Adipose tissue (tissue), 3 donors: ENCODE measurements around the gene CACNB1. TPM values are rescaled to one million over a fixed set of nuclear protein-coding genes. Genes with fewer than 3 reads are reported as not detected.

Source experiments
- H3K27ac ChIP-seq: one replicate; pipeline ENCODE4 v1.5.1; 2013; ENCODE audit warnings: low read depth, low read length
- WGBS, 3 donors: extraction: QIAGEN DNeasy Blood & Tissue Kit; methylation state at CpG; one replicate each; pipeline ENCODE4 v1.1.7; 2013; 5-methylcytosine and 5-hydroxymethylcytosine counted together
- polyA plus RNA-seq, 3 donors: library from polyadenylated mRNA; stranded (reverse); fragments of 200-250 nt; gene quantifications; one replicate each; pipeline ENCODE4 v1.2.3, GENCODE V29; 2013
- donor health status: healthy with polysubstance abuse.
- donor health status: Bipolar disorder and iron deficiency.
- donor health status: healthy.

Gene CACNB1
- polyA plus RNA-seq, 3 donors = 1.4 to 4.6 (median 1.5) TPM

- 39 to 53% (median 52%) methylated on average over 7 of the region's 7 CpGs for WGBS, 3 donors
- H3K27ac ChIP-seq = no peak overlapping the region
Measured at GRCh38 chr17:39166437-39167335, 30.8 kb downstream of the CACNB1 start.

- 43 to 60% (median 54%) methylated on average over 17 of the region's 17 CpGs for WGBS, 3 donors
- H3K27ac ChIP-seq = no peak within 1 kb of the TSS
Measured at GRCh38 chr17:39165841-39166349, 31.6 kb downstream of the CACNB1 start, which contains the start of gene ARL5C. ARL5C (minus strand) TSS chr17:39166161; CDS start chr17:39165760, 401 bp downstream.

GRCh38 chr17:39165178-39165840 is 32.2 kb downstream of the CACNB1 start:
- WGBS, 3 donors = 7 to 21% (median 8%) methylated on average over 51 of the region's 51 CpGs

GRCh38 chr17:39164675-39165143 is 32.8 kb downstream of the CACNB1 start:
- no peak overlapping the region for H3K27ac ChIP-seq
- WGBS, 3 donors = 0 to 1% (median 1%) methylated on average over 14 to 15 of the region's 15 CpGs

More at GRCh38 chr17:39165178-39165840, 32.2 kb downstream of the CACNB1 start:
- no peak overlapping the region for H3K27ac ChIP-seq

GRCh38 chr17:39161962-39162361 is 35.5 kb downstream of the CACNB1 start:
- H3K27ac ChIP-seq = no peak overlapping the region

GRCh38 chr17:39158623-39159022 is 38.8 kb downstream of the CACNB1 start:
- 80 to 92% (median 91%) methylated on average over 2 of the region's 2 CpGs for WGBS, 3 donors
- H3K27ac ChIP-seq = no peak overlapping the region

More at GRCh38 chr17:39161962-39162361, 35.5 kb downstream of the CACNB1 start:
- WGBS, 3 donors = 71 to 74% (median 71%) methylated on average over 2 of the region's 2 CpGs

GRCh38 chr17:39156491-39156890 is 41.0 kb downstream of the CACNB1 start:
- WGBS, 3 donors = 73 to 81% (median 76%) methylated on average over 7 of the region's 7 CpGs
- no peak overlapping the region for H3K27ac ChIP-seq

GRCh38 chr17:39155654-39156053 is 41.8 kb downstream of the CACNB1 start:
- H3K27ac ChIP-seq = no peak overlapping the region
- WGBS, 3 donors = 41 to 56% (median 53%) methylated on average over 2 of the region's 2 CpGs

GRCh38 chr17:39153599-39154051 is 43.8 kb downstream of the CACNB1 start:
- WGBS, 3 donors = 0 to 1% (median 0%) methylated on average over 16 of the region's 16 CpGs
- H3K27ac ChIP-seq = peak overlapping the region; percentile 51

- WGBS, 3 donors = 11 to 24% (median 11%) methylated on average over 25 of the region's 25 CpGs
- H3K27ac ChIP-seq = no peak overlapping the region
Measured at GRCh38 chr17:39151943-39152818, 45.3 kb downstream of the CACNB1 start.

- no peak within 1 kb of the TSS for H3K27ac ChIP-seq
- WGBS, 3 donors = 2 to 4% (median 2%) methylated on average over 34 to 67 of the region's 68 CpGs
Measured at GRCh38 chr17:39151150-39151942, 46.1 kb downstream of the CACNB1 start, which contains the start of gene PLXDC1. PLXDC1 (minus strand) TSS chr17:39151637; CDS start chr17:39151437, 200 bp downstream.

GRCh38 chr17:39150795-39151149 is 46.7 kb downstream of the CACNB1 start:
- no peak overlapping the region for H3K27ac ChIP-seq
- 38 to 42% (median 40%) methylated on average over 4 to 5 of the region's 5 CpGs for WGBS, 3 donors

- 73 to 81% (median 74%) methylated on average over 5 of the region's 5 CpGs for WGBS, 3 donors
- H3K27ac ChIP-seq = no peak overlapping the region
Measured at GRCh38 chr17:39150104-39150634, 47.3 kb downstream of the CACNB1 start.

GRCh38 chr17:39147221-39148185 is 50.0 kb downstream of the CACNB1 start:
- 55 to 69% (median 67%) methylated on average over 13 of the region's 13 CpGs for WGBS, 3 donors
- H3K27ac ChIP-seq = no peak overlapping the region

- H3K27ac ChIP-seq = no peak overlapping the region
- 92 to 97% (median 93%) methylated on average over 3 of the region's 3 CpGs for WGBS, 3 donors
Measured at GRCh38 chr17:39146273-39146672, 51.2 kb downstream of the CACNB1 start.

GRCh38 chr17:39145143-39145542 is 52.3 kb downstream of the CACNB1 start:
- H3K27ac ChIP-seq = peak overlapping the region; percentile 34
- WGBS, 3 donors = 77 to 89% (median 88%) methylated on average over 3 of the region's 3 CpGs
